GM12878 (cell line): Measurements from ENCODE around the gene PCSK5. TPM values are rescaled to one million over a fixed set of nuclear protein-coding genes. Genes with fewer than 3 reads are reported as not detected.

Source experiments
- ATAC-seq: fragments of 200-7000 bp; cut with Tn5 transposase; 3 replicates; pipeline ENCODE4 v1.9.1; 2020; ENCODE audit warnings: mild to moderate bottlenecking, moderate library complexity
- BruUV-seq: library from RNA; stranded (reverse); fragments of 400-500 nt; replicated peaks from 2 replicates; lab custom pipeline; 2021; lab: Mats Ljungman, UMichigan
- CTCF ChIA-PET: fragments of 300-600 bp; sonication (Branson Sonifier 250); formaldehyde crosslinking; extraction: SDS; loops from one replicate; lab custom pipeline; 2021; ENCODE audit warnings: inconsistent platforms; lab: Yijun Ruan, JAX
- POLR2A ChIA-PET: fragments of 350-600 bp; formaldehyde crosslinking; extraction: SDS; loops from one replicate; lab custom pipeline; 2021; ENCODE audit warnings: inconsistent platforms; lab: Charles Lee
- RAD21 ChIA-PET: fragments of 300-600 bp; sonication (Branson Sonifier 250); formaldehyde crosslinking; loops from one replicate; lab custom pipeline; 2023; ENCODE audit warnings: antibody characterized with exemption; ENCODE audit not compliant: unreplicated experiment; lab: Charles Lee
- SMC1A ChIA-PET: fragments of 300-600 bp; sonication (Branson Sonifier 250); formaldehyde crosslinking; loops from one replicate; lab custom pipeline; 2023; ENCODE audit not compliant: unreplicated experiment, uncharacterized antibody; lab: Charles Lee
- DNase-seq: peaks from one replicate; pipeline ENCODE4 v3.0.0-alpha.2; 2011; ENCODE audit warnings: low read depth, low spot score
- FAIRE-seq: peaks from 3 replicates; lab custom pipeline; 2011; peaks lifted over from hg19 to GRCh38; lab: Jason Lieb, UNC
- H2AFZ ChIP-seq: 2 replicates; pipeline ENCODE4 v1.6.0; 2011; ENCODE audit warnings: low read depth, low read length, control low read depth; ENCODE audit not compliant: control insufficient read depth
- H3K27ac ChIP-seq: 2 replicates; pipeline ENCODE4 v1.5.1; 2011; ENCODE audit warnings: control low read depth; ENCODE audit not compliant: control insufficient read depth, insufficient read depth
- H3K27me3 ChIP-seq, 2 experiments: replicated peaks in 1 of 2; 2 replicates each; pipeline versions ENCODE4 v1.6.0 to v1.6.1; 2011; ENCODE audit warnings: low read length in 1 of 2; ENCODE audit not compliant: control insufficient read depth in 2 of 2, insufficient read depth in 2 of 2
- H3K36me3 ChIP-seq, 2 experiments: 2 replicates each; pipeline ENCODE4 v1.5.1; 2011; ENCODE audit warnings: low read length in 1 of 2; ENCODE audit not compliant: control insufficient read depth in 2 of 2, insufficient read depth in 2 of 2
- H3K4me1 ChIP-seq: 2 replicates; pipeline ENCODE4 v1.6.1; 2011; ENCODE audit warnings: mild to moderate bottlenecking, low read length, moderate library complexity, mixed read lengths; ENCODE audit not compliant: control insufficient read depth, insufficient read depth
- H3K4me2 ChIP-seq: 2 replicates; pipeline ENCODE4 v1.6.0; 2011; ENCODE audit warnings: control low read depth; ENCODE audit not compliant: control insufficient read depth, insufficient read depth
- H3K4me3 ChIP-seq: fragments of 200-600 bp; sonication (generic); 2 replicates; pipeline ENCODE4 v1.5.1; 2016
- H3K79me2 ChIP-seq: 2 replicates; pipeline ENCODE4 v1.6.0; 2011; ENCODE audit warnings: low read length; ENCODE audit not compliant: control insufficient read depth, insufficient read depth
- H3K9ac ChIP-seq: 2 replicates; pipeline ENCODE4 v1.8.0; 2011; ENCODE audit warnings: low read length, control low read depth, mixed read lengths; ENCODE audit not compliant: control insufficient read depth, insufficient read depth
- H3K9me3 ChIP-seq: replicated peaks from 3 replicates; pipeline ENCODE4 v1.5.1; 2011; ENCODE audit warnings: mild to moderate bottlenecking, low read length; ENCODE audit not compliant: control insufficient read depth, insufficient read depth
- H4K20me1 ChIP-seq: 2 replicates; pipeline ENCODE4 v1.6.0; 2011; ENCODE audit not compliant: control insufficient read depth, insufficient read depth
- CHD2 ChIP-seq: IDR thresholded peaks from 2 replicates; pipeline ENCODE4 v1.6.1; 2011; ENCODE audit warnings: low read depth, low read length, improper control_type of control experiment, borderline replicate concordance
- ETV6 ChIP-seq, 2 experiments: fragments of 450-650 bp in 1 of 2; IDR thresholded peaks in 1 of 2; conservative IDR thresholded peaks in 1 of 2; 2 replicates each; pipeline ENCODE4 v1.6.1; 2014; ENCODE audit warnings: antibody characterized with exemption in 1 of 2, borderline replicate concordance in 1 of 2, low read depth in 1 of 2, mild to moderate bottlenecking in 1 of 2, moderate library complexity in 1 of 2
- FOS ChIP-seq: IDR thresholded peaks from 3 replicates; pipeline ENCODE4 v1.6.1; 2011; ENCODE audit warnings: borderline replicate concordance; ENCODE audit not compliant: insufficient read length; ENCODE audit errors: extremely low read depth
- IRF5 ChIP-seq: fragments of 450-650 bp; IDR thresholded peaks from 2 replicates; pipeline ENCODE4 v1.6.1; 2017; ENCODE audit warnings: borderline replicate concordance
- NFXL1 ChIP-seq: fragments of 450-650 bp; IDR thresholded peaks from 2 replicates; pipeline ENCODE4 v1.6.1; 2017; ENCODE audit warnings: antibody characterized with exemption, mild to moderate bottlenecking, borderline replicate concordance
- SREBF1 ChIP-seq: IDR thresholded peaks from 2 replicates; pipeline ENCODE4 v1.6.1; 2012; ENCODE audit warnings: mild to moderate bottlenecking, low read length
- TCF12 ChIP-seq: IDR thresholded peaks from 2 replicates; pipeline ENCODE4 v1.6.1; 2011; ENCODE audit warnings: low read depth, mild to moderate bottlenecking, low read length
- WGBS: methylation state at CpG from one replicate; pipeline ENCODE4 v1.1.6; 2016; ENCODE audit warnings: low lambda C conversion rate; ENCODE audit not compliant: insufficient replicate concordance, insufficient coverage; ENCODE audit errors: missing lambda C conversion rate; 5-methylcytosine and 5-hydroxymethylcytosine counted together
- in situ Hi-C: fragments of 300-500 bp; cut with MboI; formaldehyde crosslinking; loops from 9 replicates; pipeline ENCODE4 v1.14.3; 2018; ENCODE audit warnings: mixed read lengths
- intact Hi-C: fragments of 100-400 bp; cut with micrococcal nuclease; formaldehyde crosslinking; loops from one replicate; pipeline ENCODE4 v1.14.2; 2022; ENCODE audit not compliant: unreplicated experiment
- polyA plus RNA-seq, 11 experiments: library from polyadenylated mRNA; depleted of rRNA in 4 of 11; unstranded in 6 of 11; stranded (reverse) in 5 of 11; fragments of >200 nt; fragmentation: Nextera tagmentation in 4 of 11; fragmentation: Illumina TruSeq in 1 of 11; extraction: Ambion mirVana in 4 of 11; extraction: Trizol in 1 of 11; gene quantifications; 1 replicate in 1 of 11; 2 replicates in 10 of 11; pipeline versions ENCODE4 v1.2.1 to v1.2.3, GENCODE V29; 2011 to 2016; ENCODE audit warnings: inconsistent platforms in 2 of 11, missing spikeins in 2 of 11, low read depth in 1 of 11
- total RNA-seq, 4 experiments: library from RNA; depleted of rRNA in 3 of 4; stranded (reverse); fragments of >200 nt in 3 of 4; fragmentation: Illumina TruSeq in 1 of 4; extraction: Trizol in 1 of 4; gene quantifications; 2 replicates each; pipeline versions ENCODE4 v1.2.1 to v1.2.3, GENCODE V29; 2013 to 2021

The PCSK5 gene
- total and polyA plus RNA-seq, 10 of the 15 experiments (the other 5 are each of a cell fraction or from before 2014, with no cell fraction given): 0.01 to 0.13 (median 0.04) TPM; not detected in 3

- RAD21 ChIA-PET: no interaction called here
- no peaks in the 10 kb centered on the region for H4K20me1 ChIP-seq
- no peak overlapping the region for H2AFZ ChIP-seq
- CTCF ChIA-PET: no interaction called here
- H3K79me2 ChIP-seq: no peaks in the 10 kb centered on the region
- no peak overlapping the region for H3K4me3 ChIP-seq
- no peaks in the 10 kb centered on the region for H3K36me3 ChIP-seq
- no peaks in the 10 kb centered on the region for H3K27me3 ChIP-seq
- TF ChIP-seq FOS (no peak), CHD2 (no peak), ETV6 (conservative IDR thresholded peaks at IDR 0.05 in 1 of 2, IDR thresholded peaks at IDR 0.05 in 1 of 2; ENCODE audit: borderline replicate concordance in 1 of 2, low read depth in 1 of 2) (no peak), SREBF1 (no peak), NFXL1 (no peak), IRF5 (no peak), TCF12 (no peak)
- H3K9ac ChIP-seq: no peak overlapping the region
- no peak overlapping the region for H3K27ac ChIP-seq
- H3K4me2 ChIP-seq: no peak overlapping the region
- H3K9me3 ChIP-seq: no peaks in the 10 kb centered on the region
- intact Hi-C loops (no loop called here), in situ Hi-C loops (no loop called here)
- SMC1A ChIA-PET: no interaction called here
- 37% methylated on average over 9 of the region's 9 CpGs for WGBS
- BruUV-seq: no TSS peak
- H3K4me1 ChIP-seq: no peaks in the 10 kb centered on the region
- ATAC-seq (no peak), FAIRE-seq (no peak), DNase-seq (no peak)
- POLR2A ChIA-PET: no interaction called here
Observed at GRCh38 chr9:75850459-75851200, 39.8 kb upstream of the PCSK5 start.
